ENCODE data around the gene ANGPTL3. TPM values are rescaled to one million over a fixed set of nuclear protein-coding genes. Genes with fewer than 3 reads are reported as not detected.

The ANGPTL3 gene
- total and polyA plus RNA-seq, 2 of the 4 experiments (the other 2 are of a cell fraction): not detected

GRCh38 chr1:62654744-62655143 is 57.4 kb downstream of the ANGPTL3 start:
- H2BK15ac ChIP-seq (ENCODE audit: low read depth, low read length): no peak overlapping the region
- no peak overlapping the region for H3K4me2 ChIP-seq (ENCODE audit: low read depth, low read length)
- H3K9me1 ChIP-seq (ENCODE audit: insufficient read depth, low read length): peaks cover 6% of the 10 kb centered on the region; the same call in 1 of the 2 replicates
- ChIA-PET POLR2A (ENCODE audit: unreplicated experiment) (no interaction called here), CTCF (no interaction called here)
- no peak overlapping the region for H3K56ac ChIP-seq (ENCODE audit: extremely low read depth, insufficient read depth, low read length)
- H3K4me1 ChIP-seq (ENCODE audit: control insufficient read depth, insufficient read depth, low read length): no peaks in the 10 kb centered on the region
- no peak overlapping the region for H3K4ac ChIP-seq (ENCODE audit: low read depth, low read length)
- no peak overlapping the region for H4K5ac ChIP-seq (ENCODE audit: low read depth, low read length)
- peaks cover 16 to 33% of the 10 kb centered on the region in 2 experiments for H3K79me1 ChIP-seq (ENCODE audit: low read depth in 1 of 2, low read length in 2 of 2)
- DNase-seq: no peak
- no peak overlapping the region for H3K14ac ChIP-seq (replicated peaks; ENCODE audit: low read depth, low read length)
- no peak overlapping the region for H3K27ac ChIP-seq (ENCODE audit: insufficient read depth, low read length)
- H3K23ac ChIP-seq (ENCODE audit: low read depth, low read length): no peak overlapping the region
- no peak overlapping the region for H3K9ac ChIP-seq (ENCODE audit: low read depth, low read length)
- no peak overlapping the region for H3K4me3 ChIP-seq (ENCODE audit: insufficient read depth, low read depth, low read length)
- H2AFZ ChIP-seq (replicated peaks; ENCODE audit: low read length, poor library complexity): no peak overlapping the region
- H2AK5ac ChIP-seq (ENCODE audit: low read depth, low read length): no peak overlapping the region
- no peak for TF ChIP-seq SMC3 (IDR thresholded peaks at IDR 0.05; ENCODE audit: low read depth, low read length)
- no peak for TF ChIP-seq CEBPB (IDR thresholded peaks at IDR 0.05; ENCODE audit: low read depth, low read length)
- TF ChIP-seq MAZ (IDR thresholded peaks at IDR 0.05; ENCODE audit: borderline replicate concordance, low read depth, low read length): no peak
- no peak for TF ChIP-seq FOS (IDR thresholded peaks at IDR 0.05; ENCODE audit: low read depth, low read length)
- no peak for TF ChIP-seq CHD1 (IDR thresholded peaks at IDR 0.05; ENCODE audit: low read depth, low read length)
- no peak for TF ChIP-seq RFX5 (IDR thresholded peaks at IDR 0.05; ENCODE audit: low read depth, low read length)
- TF ChIP-seq RCOR1 (IDR thresholded peaks at IDR 0.05; ENCODE audit: insufficient replicate concordance, low read length): no peak
- no peak for TF ChIP-seq ELK1 (IDR thresholded peaks at IDR 0.05; ENCODE audit: borderline replicate concordance, low read depth, low read length)
- TF ChIP-seq POLR2A (IDR thresholded peaks at IDR 0.05; ENCODE audit: low read depth, low read length): no peak
- TF ChIP-seq MAFK (IDR thresholded peaks at IDR 0.05; ENCODE audit: low read depth, low read length): no peak
- no peak for TF ChIP-seq USF2 (IDR thresholded peaks at IDR 0.05; ENCODE audit: low read depth, low read length)
- no peak for TF ChIP-seq CTCF (conservative IDR thresholded peaks at IDR 0.05; ENCODE audit: low read depth, low read length)
- no peak for TF ChIP-seq RAD21 (IDR thresholded peaks at IDR 0.05; ENCODE audit: low read length)
- peaks cover 8% of the 10 kb centered on the region; the same call in 1 of the 2 replicates for H4K20me1 ChIP-seq (ENCODE audit: insufficient read depth, low read length)
- H4K8ac ChIP-seq (ENCODE audit: low read depth in 2 of 2, low read length in 2 of 2): no peak overlapping the region
- no peak overlapping the region for H4K91ac ChIP-seq (ENCODE audit: insufficient read depth, low read depth, low read length)
- H3K18ac ChIP-seq (ENCODE audit: low read depth, low read length): no peak overlapping the region
- no peak overlapping the region for H2BK20ac ChIP-seq (ENCODE audit: low read depth, low read length)
- in situ Hi-C loops (cut with MboI; ENCODE audit: low sequenced_read_pairs) (no loop called here), dilution Hi-C loops (cut with HindIII; ENCODE audit: low sequenced_read_pairs, unreplicated experiment) (no loop called here), intact Hi-C loops (cut with micrococcal nuclease) (no loop called here)
- peaks cover 6% of the 10 kb centered on the region for H3K36me3 ChIP-seq (ENCODE audit: control insufficient read depth, insufficient read depth, low read length)
- no peaks in the 10 kb centered on the region for H3K9me3 ChIP-seq (ENCODE audit: control insufficient read depth, insufficient read depth, low read length)
- WGBS, 2 experiments (ENCODE audit: extremely low coverage in 2 of 2, insufficient read length in 1 of 2): no CpG with 5 or more reads among the region's 1 CpG
- BruUV-seq (replicated peaks): no TSS peak
- ATAC-seq (ENCODE audit: low read depth): no peak
- H3K27me3 ChIP-seq (ENCODE audit: control insufficient read depth, insufficient read depth, low read length): no peaks in the 10 kb centered on the region
- no peak overlapping the region for H2BK5ac ChIP-seq (ENCODE audit: low read depth, low read length, poor library complexity, severe bottlenecking)
- H2BK120ac ChIP-seq (ENCODE audit: low read depth, low read length): no peak overlapping the region
- H2AK9ac ChIP-seq (replicated peaks; ENCODE audit: low read depth, low read length, poor library complexity): no peak overlapping the region
